GM12891 (cell line): ENCODE measurements around the gene PPP4R1.

Experiments
- DNase-seq: peaks from one replicate; pipeline ENCODE4 v3.0.0; 2011; ENCODE audit warnings: low spot score; ENCODE audit not compliant: insufficient read length
- FAIRE-seq: peaks from 2 replicates; lab custom pipeline; 2011; peaks lifted over from hg19 to GRCh38; lab: Jason Lieb, UNC
- PAX5 ChIP-seq: IDR thresholded peaks from 2 replicates; pipeline ENCODE4 v1.6.1; 2011; ENCODE audit warnings: low read length, moderate library complexity, mild to moderate bottlenecking; ENCODE audit not compliant: insufficient read depth, severe bottlenecking
- POLR2A ChIP-seq: IDR thresholded peaks from 2 replicates; pipeline ENCODE4 v1.6.1; 2011; ENCODE audit warnings: low read depth, low read length, control low read depth
- POLR2AphosphoS5 ChIP-seq: IDR thresholded peaks from 2 replicates; pipeline ENCODE4 v1.6.1; 2011; ENCODE audit warnings: low read depth, low read length, control low read depth
- POU2F2 ChIP-seq: IDR thresholded peaks from 2 replicates; pipeline ENCODE4 v1.6.1; 2011; ENCODE audit warnings: low read depth, mild to moderate bottlenecking, control low read depth, low read length, moderate library complexity
- SPI1 ChIP-seq: IDR thresholded peaks from 2 replicates; pipeline ENCODE4 v1.6.1; 2011; ENCODE audit warnings: low read depth, low read length, control low read depth
- TAF1 ChIP-seq: IDR thresholded peaks from 2 replicates; pipeline ENCODE4 v1.6.1; 2011; ENCODE audit warnings: low read depth, low read length, control low read depth

Gene PPP4R1

GRCh38 chr18:9552616-9553015 lies 61.7 kb downstream of the PPP4R1 start:
- no peak for FAIRE-seq
- no peak for DNase-seq
- TF ChIP-seq POLR2AphosphoS5 (no peak), POU2F2 (no peak), PAX5 (no peak), POLR2A (no peak), TAF1 (no peak), SPI1 (no peak)

- DNase-seq (no peak), FAIRE-seq (no peak)
- TF ChIP-seq SPI1 (no peak), TAF1 (no peak), PAX5 (no peak), POLR2A (no peak), POU2F2 (no peak), POLR2AphosphoS5 (no peak)
Measured at GRCh38 chr18:9552191-9552590, 62.2 kb downstream of the PPP4R1 start.

GRCh38 chr18:9550429-9550828 lies 63.9 kb downstream of the PPP4R1 start:
- no peak for TF ChIP-seq PAX5
- TF ChIP-seq TAF1 = no peak
- TF ChIP-seq POU2F2 = no peak
- TF ChIP-seq POLR2A = no peak
- no peak for TF ChIP-seq POLR2AphosphoS5
- no peak for TF ChIP-seq SPI1
- FAIRE-seq = no peak
- DNase-seq = no peak

- FAIRE-seq (no peak), DNase-seq (no peak)
- TF ChIP-seq SPI1 (no peak), PAX5 (no peak), POLR2AphosphoS5 (no peak), POLR2A (no peak), TAF1 (no peak), POU2F2 (no peak)
Measured at GRCh38 chr18:9549405-9549804, 65.0 kb downstream of the PPP4R1 start.

DNA sequence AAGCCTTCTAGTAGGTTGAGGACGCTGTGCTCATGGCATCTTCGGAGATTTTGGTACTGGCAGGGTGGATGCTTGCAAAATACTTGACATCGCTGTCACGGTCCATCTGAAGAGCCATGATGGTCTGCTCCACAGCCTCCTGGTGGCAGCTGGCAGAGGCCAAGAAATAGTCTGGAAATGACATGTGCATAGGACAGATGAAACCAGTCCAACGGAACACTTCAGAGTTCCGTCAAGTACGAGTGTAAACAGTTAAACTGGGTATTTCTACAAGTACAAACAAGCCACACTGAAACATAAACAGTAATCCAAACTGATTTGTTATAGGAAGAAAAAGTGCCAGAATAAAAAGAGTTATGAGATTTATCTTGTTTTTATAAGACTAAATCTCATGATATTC lies 66.6 kb downstream of the PPP4R1 start:
- no peak for DNase-seq
- FAIRE-seq = no peak
- TF ChIP-seq PAX5 = no peak
- no peak for TF ChIP-seq POU2F2
- no peak for TF ChIP-seq TAF1
- no peak for TF ChIP-seq POLR2A
- no peak for TF ChIP-seq POLR2AphosphoS5
- no peak for TF ChIP-seq SPI1

GRCh38 chr18:9546468-9546867 lies 67.9 kb downstream of the PPP4R1 start:
- TF ChIP-seq POU2F2 = no peak
- no peak for TF ChIP-seq POLR2A
- TF ChIP-seq POLR2AphosphoS5 = no peak
- no peak for TF ChIP-seq PAX5
- FAIRE-seq = no peak

GRCh38 chr18:9545029-9545428 lies 69.3 kb downstream of the PPP4R1 start:
- TF ChIP-seq POU2F2 (no peak), POLR2A (no peak), POLR2AphosphoS5 (no peak), PAX5 (no peak), SPI1 (no peak), TAF1 (no peak)
- no peak for FAIRE-seq

More at GRCh38 chr18:9546468-9546867, 67.9 kb downstream of the PPP4R1 start:
- DNase-seq = no peak

DNA sequence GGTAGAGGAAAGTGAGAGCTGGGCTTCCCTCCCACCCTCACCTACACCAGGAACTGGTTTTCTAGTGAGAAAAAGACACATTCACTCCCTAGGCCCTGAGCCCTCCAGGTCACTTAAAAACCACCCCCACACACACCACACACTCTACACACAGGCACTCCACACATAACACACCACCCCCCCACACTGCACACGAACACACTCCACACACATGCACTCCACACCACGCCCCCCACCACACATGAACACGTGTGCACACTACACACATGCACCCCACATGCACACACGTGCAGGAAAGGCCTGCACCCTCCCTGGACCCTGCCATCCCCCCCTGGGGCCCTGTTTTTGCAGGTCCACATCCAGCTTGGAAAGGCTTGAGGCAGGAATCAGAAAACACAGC lies 71.4 kb downstream of the PPP4R1 start:
- no peak for DNase-seq
- TF ChIP-seq POU2F2 (no peak), POLR2A (no peak), POLR2AphosphoS5 (no peak), SPI1 (no peak), PAX5 (no peak), TAF1 (no peak)
- FAIRE-seq = no peak

More at GRCh38 chr18:9545029-9545428, 69.3 kb downstream of the PPP4R1 start:
- no peak for DNase-seq

DNA sequence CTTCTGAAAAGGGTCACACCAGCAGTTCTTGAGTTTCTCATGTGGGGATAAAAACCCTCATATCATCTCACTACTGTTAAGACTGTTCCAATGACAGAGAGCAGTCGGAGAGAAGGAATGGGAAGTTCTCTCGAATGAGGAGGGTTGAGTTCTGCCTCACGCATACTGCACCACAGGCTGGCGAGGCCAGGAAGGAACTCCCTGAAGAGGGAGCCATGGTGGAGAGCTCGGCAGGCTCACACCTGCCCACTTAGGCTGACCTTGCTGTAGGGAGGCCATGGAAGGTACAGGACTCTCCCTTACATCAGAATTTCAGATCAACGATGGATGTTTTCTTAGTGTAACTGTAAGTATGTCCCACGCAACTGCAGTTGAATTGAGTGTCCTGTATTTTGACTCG lies 74.4 kb downstream of the PPP4R1 start:
- DNase-seq = no peak
- FAIRE-seq = no peak
- TF ChIP-seq TAF1 (no peak), POLR2AphosphoS5 (no peak), POLR2A (no peak)

GRCh38 chr18:9539283-9539682 lies 75.1 kb downstream of the PPP4R1 start:
- no peak for DNase-seq
- no peak for FAIRE-seq
- TF ChIP-seq POLR2AphosphoS5 (no peak), POLR2A (no peak), SPI1 (no peak), POU2F2 (no peak), PAX5 (no peak), TAF1 (no peak)
